Measurements from ENCODE around the gene PLAC1. TPM values are rescaled to one million over a fixed set of nuclear protein-coding genes. Genes with fewer than 3 reads are reported as not detected.
A peak's percentile ranks its signal among the peaks of the same experiment; 100 is the strongest.

Gene PLAC1
- total RNA-seq, 1 donor from 2014 or later = 1.3 TPM

DNA sequence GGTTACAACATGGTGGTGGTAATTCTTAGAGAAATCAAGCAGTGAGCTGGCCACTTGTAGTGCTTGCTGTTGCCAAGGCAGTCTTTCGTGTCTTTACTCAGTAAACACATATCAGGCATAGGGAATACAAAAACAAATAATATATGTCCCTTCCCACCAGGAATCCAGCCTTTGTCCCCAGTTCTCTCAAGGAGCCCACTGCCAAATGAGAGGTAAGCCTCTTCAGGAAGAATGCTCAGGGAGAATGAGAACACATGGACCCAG, 421 bp upstream of the PLAC1 start:
- TF ChIP-seq, protein P1, sequence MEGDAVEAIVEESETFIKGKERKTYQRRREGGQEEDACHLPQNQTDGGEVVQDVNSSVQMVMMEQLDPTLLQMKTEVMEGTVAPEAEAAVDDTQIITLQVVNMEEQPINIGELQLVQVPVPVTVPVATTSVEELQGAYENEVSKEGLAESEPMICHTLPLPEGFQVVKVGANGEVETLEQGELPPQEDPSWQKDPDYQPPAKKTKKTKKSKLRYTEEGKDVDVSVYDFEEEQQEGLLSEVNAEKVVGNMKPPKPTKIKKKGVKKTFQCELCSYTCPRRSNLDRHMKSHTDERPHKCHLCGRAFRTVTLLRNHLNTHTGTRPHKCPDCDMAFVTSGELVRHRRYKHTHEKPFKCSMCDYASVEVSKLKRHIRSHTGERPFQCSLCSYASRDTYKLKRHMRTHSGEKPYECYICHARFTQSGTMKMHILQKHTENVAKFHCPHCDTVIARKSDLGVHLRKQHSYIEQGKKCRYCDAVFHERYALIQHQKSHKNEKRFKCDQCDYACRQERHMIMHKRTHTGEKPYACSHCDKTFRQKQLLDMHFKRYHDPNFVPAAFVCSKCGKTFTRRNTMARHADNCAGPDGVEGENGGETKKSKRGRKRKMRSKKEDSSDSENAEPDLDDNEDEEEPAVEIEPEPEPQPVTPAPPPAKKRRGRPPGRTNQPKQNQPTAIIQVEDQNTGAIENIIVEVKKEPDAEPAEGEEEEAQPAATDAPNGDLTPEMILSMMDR (IDR thresholded peaks at IDR 0.05; ENCODE audit: insufficient read depth, low read length, severe bottlenecking) = no peak
- DNase-seq (ENCODE audit: low read depth) (no peak), FAIRE-seq (no peak)
- Histone ChIP-seq H3K36me3 (ENCODE audit: control insufficient read depth, insufficient read depth, low read length) (no peaks in the 10 kb centered on the region), H3K4me3 (ENCODE audit: low read depth, low read length) (no peak overlapping the region), H3K27me3 (ENCODE audit: control insufficient read depth, insufficient read depth, low read length) (no peaks in the 10 kb centered on the region)

DNA sequence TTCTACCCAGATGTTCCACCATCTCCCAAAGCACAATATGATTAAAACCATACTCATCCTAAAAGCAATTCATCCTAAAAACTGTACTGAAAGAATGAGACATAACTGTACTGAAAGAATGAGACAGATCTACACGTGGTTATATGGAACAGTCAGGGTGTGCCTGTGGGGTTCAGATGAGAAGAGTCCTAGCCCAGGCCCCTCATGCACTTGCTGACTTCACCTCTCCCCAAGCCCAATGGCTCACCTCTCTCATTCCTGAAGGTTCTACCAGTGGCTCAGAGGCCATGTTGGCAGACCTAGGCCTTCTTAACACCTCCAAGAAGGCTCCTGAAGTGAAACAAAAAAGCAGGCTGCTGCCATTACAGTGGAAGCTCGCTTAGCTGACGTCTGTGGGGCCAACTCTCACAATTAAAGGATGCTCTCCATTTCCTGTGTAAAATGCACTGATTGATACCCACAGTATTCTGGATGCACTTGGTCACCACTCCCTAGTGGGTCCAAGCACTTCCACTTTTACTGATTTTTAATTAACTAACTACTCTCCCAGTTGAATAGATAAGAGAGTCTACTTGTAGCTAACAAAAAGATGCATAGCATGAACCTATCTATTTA, 3.8 kb downstream of the PLAC1 start:
- peak; percentile 43 for FAIRE-seq
- H3K36me3 ChIP-seq (ENCODE audit: control insufficient read depth, insufficient read depth, low read length) = no peaks in the 10 kb centered on the region
- H3K27me3 ChIP-seq (ENCODE audit: control insufficient read depth, insufficient read depth, low read length) = no peaks in the 10 kb centered on the region
- no peak overlapping the region for H3K4me3 ChIP-seq (ENCODE audit: low read depth, low read length)
- DNase-seq (ENCODE audit: low read depth) = no peak
- TF ChIP-seq, protein P1 (IDR thresholded peaks at IDR 0.05; ENCODE audit: insufficient read depth, low read length, severe bottlenecking) = no peak

DNA sequence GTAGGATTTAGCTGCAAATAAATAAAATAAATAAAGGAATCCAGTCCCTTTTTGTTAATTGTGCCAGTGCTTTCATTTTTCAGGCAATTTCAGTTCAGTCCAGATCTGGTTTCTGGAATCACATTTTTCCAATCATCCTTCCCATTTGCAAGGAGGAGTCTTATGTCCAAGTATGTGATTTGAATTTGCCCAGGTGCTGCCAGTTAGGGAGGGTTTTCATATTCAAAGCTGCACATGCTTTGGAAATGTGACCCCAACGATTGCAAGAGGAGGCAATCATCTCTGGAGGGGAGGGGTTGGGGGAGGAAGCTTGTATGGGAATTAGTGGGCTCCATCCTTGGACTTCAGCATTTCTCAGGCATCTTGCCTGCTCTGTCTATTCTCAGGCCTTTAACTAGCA, 4.4 kb downstream of the PLAC1 start:
- TF ChIP-seq, protein P1 (IDR thresholded peaks at IDR 0.05; ENCODE audit: insufficient read depth, low read length, severe bottlenecking) = no peak
- H3K27me3 ChIP-seq (ENCODE audit: control insufficient read depth, insufficient read depth, low read length) = no peaks in the 10 kb centered on the region
- H3K36me3 ChIP-seq (ENCODE audit: control insufficient read depth, insufficient read depth, low read length) = no peaks in the 10 kb centered on the region
- FAIRE-seq = no peak
- no peak overlapping the region for H3K4me3 ChIP-seq (ENCODE audit: low read depth, low read length)
- no peak for DNase-seq (ENCODE audit: low read depth)

DNA sequence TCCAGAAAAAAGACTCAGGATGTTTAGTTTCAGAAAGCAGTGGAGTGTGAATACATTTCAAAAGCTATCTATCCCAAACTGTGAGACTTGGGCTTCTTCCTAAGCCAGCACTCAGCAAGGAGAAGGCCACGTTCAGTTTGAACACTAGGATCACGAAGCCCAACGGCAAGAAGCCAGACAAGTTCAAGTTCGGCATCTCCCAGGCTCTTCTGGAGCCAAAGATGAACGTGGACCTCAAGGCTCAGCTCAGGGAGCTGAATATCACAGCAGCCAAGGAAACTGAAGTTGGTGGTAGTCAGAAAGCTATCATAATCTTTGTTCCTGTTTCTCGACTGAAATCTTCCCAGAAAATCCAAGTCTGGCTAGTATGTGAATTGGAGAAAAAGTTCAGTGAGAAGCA, 7.6 kb downstream of the PLAC1 start:
- TF ChIP-seq, protein P1 (IDR thresholded peaks at IDR 0.05; ENCODE audit: insufficient read depth, low read length, severe bottlenecking) = no peak
- no peak for DNase-seq (ENCODE audit: low read depth)

DNA sequence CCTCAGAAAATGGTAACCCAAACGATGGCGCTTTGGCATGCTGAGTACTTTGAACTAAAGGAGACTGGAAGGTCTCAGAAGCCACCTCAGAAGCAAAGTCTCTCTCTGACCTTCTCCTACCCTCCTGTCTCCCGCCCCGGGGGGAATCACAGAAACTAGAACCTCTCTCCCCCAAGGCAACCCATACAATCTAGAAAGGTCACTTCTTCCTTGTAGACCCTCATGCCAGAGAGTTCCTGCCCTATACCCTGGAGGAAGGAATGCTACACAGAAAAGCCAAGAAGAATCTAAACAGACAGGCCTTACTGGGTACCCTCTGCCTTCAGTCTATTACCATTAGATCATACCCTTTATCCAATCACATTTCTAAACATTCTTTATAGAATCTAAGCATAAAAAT, 8.5 kb downstream of the PLAC1 start:
- no peak for FAIRE-seq
- H3K27me3 ChIP-seq (ENCODE audit: control insufficient read depth, insufficient read depth, low read length) = no peaks in the 10 kb centered on the region
- DNase-seq (ENCODE audit: low read depth) = no peak
- no peaks in the 10 kb centered on the region for H3K36me3 ChIP-seq (ENCODE audit: control insufficient read depth, insufficient read depth, low read length)
- TF ChIP-seq, protein P1 (IDR thresholded peaks at IDR 0.05; ENCODE audit: insufficient read depth, low read length, severe bottlenecking) = no peak
- H3K4me3 ChIP-seq (ENCODE audit: low read depth, low read length) = no peak overlapping the region

More for the DNA sequence above, 7.6 kb downstream of the PLAC1 start:
- FAIRE-seq = peak; percentile 55
- no peak overlapping the region for H3K4me3 ChIP-seq (ENCODE audit: low read depth, low read length)
- H3K36me3 ChIP-seq (ENCODE audit: control insufficient read depth, insufficient read depth, low read length) = no peaks in the 10 kb centered on the region
- no peaks in the 10 kb centered on the region for H3K27me3 ChIP-seq (ENCODE audit: control insufficient read depth, insufficient read depth, low read length)

DNA sequence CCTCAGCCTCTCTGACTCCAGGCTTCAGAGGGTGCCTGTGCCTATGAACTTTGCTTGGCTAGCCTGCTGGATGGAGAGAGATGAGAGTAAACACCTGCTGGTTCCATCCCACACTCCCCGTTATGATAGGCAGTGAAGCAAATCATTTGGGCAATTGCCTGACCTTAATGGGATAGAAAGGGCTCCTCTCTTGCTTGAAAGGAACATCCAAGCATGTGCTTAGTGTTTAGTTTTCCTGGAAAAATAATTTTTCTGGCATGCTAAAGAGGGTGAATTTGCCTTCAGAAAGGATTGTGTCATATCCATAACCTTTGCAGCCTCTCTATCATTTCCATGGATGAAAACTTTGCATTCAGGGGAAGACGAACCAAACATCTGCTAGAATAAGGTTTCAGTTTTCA, 10.8 kb downstream of the PLAC1 start:
- FAIRE-seq (no peak), DNase-seq (ENCODE audit: low read depth) (no peak)
- Histone ChIP-seq H3K4me3 (ENCODE audit: low read depth, low read length) (no peak overlapping the region), H3K27me3 (ENCODE audit: control insufficient read depth, insufficient read depth, low read length) (no peaks in the 10 kb centered on the region), H3K36me3 (ENCODE audit: control insufficient read depth, insufficient read depth, low read length) (no peaks in the 10 kb centered on the region)
- TF ChIP-seq, protein P1 (IDR thresholded peaks at IDR 0.05; ENCODE audit: insufficient read depth, low read length, severe bottlenecking) = no peak

Data from bronchial epithelial cell (primary cell).